Activated CD4-positive, alpha-beta memory T cell treated with anti-CD3 and anti-CD28 coated beads, Interleukin-2, amount 10 ng/mL, durations not matched to agents 7 days and 5 days (primary cell): ENCODE measurements around the gene FADS2. TPM values are rescaled to one million over a fixed set of nuclear protein-coding genes. Genes with fewer than 3 reads are reported as not detected.

Experiments
- CTCF ChIA-PET: fragments of 350-600 bp; sonication (Branson Sonifier 250); formaldehyde crosslinking; loops from one replicate; lab custom pipeline; 2021; ENCODE audit warnings: antibody characterized with exemption, inconsistent platforms; lab: Charles Lee
- POLR2A ChIA-PET: fragments of 350-600 bp; sonication (Branson Sonifier 250); formaldehyde crosslinking; loops from one replicate; lab custom pipeline; 2021; ENCODE audit warnings: antibody characterized with exemption; lab: Charles Lee
- DNase-seq: peaks from one replicate; pipeline ENCODE4 v3.0.0-alpha.2; 2020
- H3K27ac Mint-ChIP-seq: one replicate; pipeline ENCODE4 v1.8.0; 2021; ENCODE audit warnings: mild to moderate bottlenecking, mixed read lengths
- H3K27me3 Mint-ChIP-seq: one replicate; pipeline ENCODE4 v1.8.0; 2021; ENCODE audit warnings: mixed read lengths
- H3K36me3 Mint-ChIP-seq: one replicate; pipeline ENCODE4 v1.8.0; 2021; ENCODE audit warnings: low read depth, mixed read lengths
- H3K4me1 Mint-ChIP-seq: one replicate; pipeline ENCODE4 v1.8.0; 2021; ENCODE audit warnings: mixed read lengths
- H3K4me3 Mint-ChIP-seq: one replicate; pipeline ENCODE4 v1.8.0; 2021; ENCODE audit warnings: mild to moderate bottlenecking, mixed read lengths
- H3K9me3 Mint-ChIP-seq: one replicate; pipeline ENCODE4 v1.8.0; 2021; ENCODE audit warnings: mixed read lengths
- total RNA-seq, 2 experiments: library from RNA; stranded (reverse); gene quantifications; one replicate each; pipeline ENCODE4 v1.2.3, GENCODE V29; 2021

The FADS2 gene
- total RNA-seq, 2 experiments from 2014 or later = 251 to 253 TPM

GRCh38 chr11:61890529-61891330 lies 62.6 kb downstream of the FADS2 start:
- Mint-ChIP-seq H3K27me3 (peaks cover 3% of the 10 kb centered on the region), H3K27ac (no peak overlapping the region), H3K36me3 (no peaks in the 10 kb centered on the region), H3K4me3 (peak overlapping the region; percentile 76), H3K9me3 (no peaks in the 10 kb centered on the region), H3K4me1 (peaks cover 2% of the 10 kb centered on the region)
- ChIA-PET CTCF (interaction anchor here (1.0 to 2.7 kb wide), 3 partner anchors 9 to 191 kb away, joined by 3 to 14 read pairs (median 9); no protein-coding TSS in a partner anchor), POLR2A (interaction anchor here (1.0 to 1.2 kb wide), 4 partner anchors 62 to 98 kb away, joined by 3 to 5 read pairs (median 4); partner anchors contain the start of genes FADS2, FEN1, FTH1 and TMEM258)
- DNase-seq = peak; percentile 48

- peak; percentile 57 for DNase-seq
- Mint-ChIP-seq H3K4me1 (peaks cover 2% of the 10 kb centered on the region), H3K27me3 (peaks cover 3% of the 10 kb centered on the region), H3K36me3 (no peaks in the 10 kb centered on the region), H3K9me3 (no peaks in the 10 kb centered on the region), H3K27ac (no peak within 1 kb of the TSS), H3K4me3 (peak within 1 kb of the TSS; percentile 76)
- CTCF ChIA-PET = interaction anchor here (1.0 to 2.7 kb wide), 3 partner anchors 8 to 190 kb away, joined by 3 to 14 read pairs (median 9); no protein-coding TSS in a partner anchor
- POLR2A ChIA-PET = interaction anchor here (1.0 to 1.2 kb wide), 4 partner anchors 76 to 99 kb away, joined by 3 to 5 read pairs (median 4); partner anchors contain the start of genes FEN1, FTH1 and TMEM258
These were observed 63.4 kb downstream of the FADS2 start, which contains the start of gene FADS3 for GRCh38 chr11:61891331-61892084. TSS of gene FADS3 (minus strand) at chr11:61891545. CDS start at chr11:61891381, 164 bp downstream.

- POLR2A ChIA-PET = interaction anchor here (1.2 kb wide), 1 partner anchor 79 kb away, joined by 3 read pairs; no protein-coding TSS in a partner anchor
- Mint-ChIP-seq H3K4me3 (peak overlapping the region; percentile 48), H3K27me3 (peaks cover 3% of the 10 kb centered on the region), H3K36me3 (no peaks in the 10 kb centered on the region), H3K9me3 (no peaks in the 10 kb centered on the region), H3K27ac (no peak overlapping the region), H3K4me1 (peaks cover 2% of the 10 kb centered on the region)
- CTCF ChIA-PET = interaction anchor here (1.2 to 2.7 kb wide), 4 partner anchors 22 to 216 kb away, joined by 3 to 14 read pairs (median 8); no protein-coding TSS in a partner anchor
- no peak for DNase-seq
These were observed 63.9 kb downstream of the FADS2 start for GRCh38 chr11:61892085-61892370.

GRCh38 chr11:61893981-61894380 lies 65.9 kb downstream of the FADS2 start:
- Mint-ChIP-seq H3K27me3 (peaks cover 3% of the 10 kb centered on the region), H3K4me1 (peaks cover 2% of the 10 kb centered on the region), H3K27ac (no peak overlapping the region), H3K36me3 (no peaks in the 10 kb centered on the region), H3K4me3 (no peak overlapping the region), H3K9me3 (no peaks in the 10 kb centered on the region)
- no peak for DNase-seq
- ChIA-PET CTCF (interaction anchor here (1.2 kb wide), 2 partner anchors 97 to 188 kb away, joined by 4 to 5 read pairs; no protein-coding TSS in a partner anchor), POLR2A (no interaction called here)

GRCh38 chr11:61895046-61895717 lies 67.1 kb downstream of the FADS2 start:
- DNase-seq = no peak
- no peaks in the 10 kb centered on the region for H3K9me3 Mint-ChIP-seq
- no peak overlapping the region for H3K27ac Mint-ChIP-seq
- ChIA-PET POLR2A (interaction anchor here (0.9 kb wide), 1 partner anchor 65 kb away, joined by 3 read pairs; no protein-coding TSS in a partner anchor), CTCF (interaction anchor here (0.6 to 11.4 kb wide), 4 partner anchors 10 to 190 kb away, joined by 4 to 295 read pairs (median 48); partner anchors contain the start of gene BEST1)
- peaks cover 3% of the 10 kb centered on the region for H3K27me3 Mint-ChIP-seq
- no peak overlapping the region for H3K4me3 Mint-ChIP-seq
- peaks cover 6% of the 10 kb centered on the region for H3K4me1 Mint-ChIP-seq
- H3K36me3 Mint-ChIP-seq = no peaks in the 10 kb centered on the region

- peaks cover 6% of the 10 kb centered on the region for H3K4me1 Mint-ChIP-seq
- no peaks in the 10 kb centered on the region for H3K9me3 Mint-ChIP-seq
- POLR2A ChIA-PET = interaction anchor here (0.9 kb wide), 1 partner anchor 65 kb away, joined by 3 read pairs; no protein-coding TSS in a partner anchor
- no peak for DNase-seq
- H3K36me3 Mint-ChIP-seq = no peaks in the 10 kb centered on the region
- peaks cover 3% of the 10 kb centered on the region for H3K27me3 Mint-ChIP-seq
- no peak overlapping the region for H3K27ac Mint-ChIP-seq
- H3K4me3 Mint-ChIP-seq = no peak overlapping the region
- CTCF ChIA-PET = interaction anchor here (1.1 to 11.4 kb wide), 5 partner anchors 11 to 211 kb away, joined by 3 to 295 read pairs (median 85); partner anchors contain the start of gene BEST1
These were observed 67.6 kb downstream of the FADS2 start for GRCh38 chr11:61895718-61896059.

- H3K4me1 Mint-ChIP-seq = peaks cover 4% of the 10 kb centered on the region
- H3K27ac Mint-ChIP-seq = no peak overlapping the region
- POLR2A ChIA-PET = interaction anchor here (2.4 kb wide), 1 partner anchor 185 kb away, joined by 16 read pairs; no protein-coding TSS in a partner anchor
- H3K9me3 Mint-ChIP-seq = no peaks in the 10 kb centered on the region
- CTCF ChIA-PET = interaction anchor here (1.0 to 11.4 kb wide), 10 partner anchors 11 to 210 kb away, joined by 3 to 295 read pairs (median 15); partner anchors contain the start of gene BEST1
- no peaks in the 10 kb centered on the region for H3K36me3 Mint-ChIP-seq
- no peak for DNase-seq
- no peak overlapping the region for H3K4me3 Mint-ChIP-seq
- peaks cover 2% of the 10 kb centered on the region for H3K27me3 Mint-ChIP-seq
These were observed 68.7 kb downstream of the FADS2 start for GRCh38 chr11:61896665-61897386.

GRCh38 chr11:61897387-61898246 lies 69.5 kb downstream of the FADS2 start:
- no peaks in the 10 kb centered on the region for H3K9me3 Mint-ChIP-seq
- H3K27ac Mint-ChIP-seq = no peak overlapping the region
- ChIA-PET CTCF (interaction anchor here (0.8 to 11.4 kb wide), 19 partner anchors 10 to 215 kb away, joined by 3 to 295 read pairs (median 4); partner anchors contain the start of gene BEST1), POLR2A (interaction anchor here (0.7 to 2.4 kb wide), 5 partner anchors 69 to 211 kb away, joined by 3 to 16 read pairs (median 3); partner anchors contain the start of genes FADS2, FEN1 and FTH1)
- peak; percentile 79 for DNase-seq
- peaks cover 4% of the 10 kb centered on the region for H3K4me1 Mint-ChIP-seq
- no peaks in the 10 kb centered on the region for H3K27me3 Mint-ChIP-seq
- no peaks in the 10 kb centered on the region for H3K36me3 Mint-ChIP-seq
- no peak overlapping the region for H3K4me3 Mint-ChIP-seq

GRCh38 chr11:61898247-61898582 lies 70.1 kb downstream of the FADS2 start:
- ChIA-PET POLR2A (interaction anchor here (0.7 to 2.4 kb wide), 5 partner anchors 70 to 210 kb away, joined by 3 to 16 read pairs (median 3); partner anchors contain the start of genes FADS2, FEN1 and FTH1), CTCF (interaction anchor here (0.8 to 11.4 kb wide), 18 partner anchors 10 to 214 kb away, joined by 3 to 295 read pairs (median 5); partner anchors contain the start of gene BEST1)
- no peak for DNase-seq
- no peak overlapping the region for H3K27ac Mint-ChIP-seq
- peaks cover 4% of the 10 kb centered on the region for H3K4me1 Mint-ChIP-seq
- no peaks in the 10 kb centered on the region for H3K27me3 Mint-ChIP-seq
- no peak overlapping the region for H3K4me3 Mint-ChIP-seq
- no peaks in the 10 kb centered on the region for H3K36me3 Mint-ChIP-seq
- H3K9me3 Mint-ChIP-seq = no peaks in the 10 kb centered on the region

- no peak overlapping the region for H3K4me3 Mint-ChIP-seq
- CTCF ChIA-PET = interaction anchor here (0.6 to 11.4 kb wide), 31 partner anchors 8 to 1769 kb away, joined by 3 to 295 read pairs (median 5); partner anchors contain the start of genes BEST1, FADS2, FADS3 and FEN1
- H3K36me3 Mint-ChIP-seq = no peaks in the 10 kb centered on the region
- peak; percentile 91 for DNase-seq
- POLR2A ChIA-PET = interaction anchor here (1.6 to 2.4 kb wide), 2 partner anchors 183 to 209 kb away, joined by 3 to 16 read pairs; no protein-coding TSS in a partner anchor
- no peak overlapping the region for H3K27ac Mint-ChIP-seq
- peaks cover 4% of the 10 kb centered on the region for H3K4me1 Mint-ChIP-seq
- peaks cover 2% of the 10 kb centered on the region for H3K27me3 Mint-ChIP-seq
- no peaks in the 10 kb centered on the region for H3K9me3 Mint-ChIP-seq
These were observed 71.2 kb downstream of the FADS2 start for GRCh38 chr11:61899146-61899841.
